ENCODE data around the gene SYNPO2. TPM values are rescaled to one million over a fixed set of nuclear protein-coding genes. Genes with fewer than 3 reads are reported as not detected.

The SYNPO2 gene
- total and polyA plus RNA-seq, 10 of the 15 experiments (the other 5 are each of a cell fraction or from before 2014, with no cell fraction given) = 0.04 to 0.34 (median 0.28) TPM

GRCh38 chr4:118842055-118842454 is 46.6 kb upstream of the SYNPO2 start:
- CTCF ChIA-PET = interaction anchor here (2.4 kb wide), 1 partner anchor 23 kb away, joined by 6 read pairs; no protein-coding TSS in a partner anchor
- Histone ChIP-seq H4K20me1 (ENCODE audit: control insufficient read depth, insufficient read depth) (no peaks in the 10 kb centered on the region), H3K9me3 (replicated peaks; ENCODE audit: control insufficient read depth, insufficient read depth, low read length) (no peaks in the 10 kb centered on the region), H3K36me3 (ENCODE audit: control insufficient read depth in 2 of 2, insufficient read depth in 2 of 2, low read length in 1 of 2) (no peaks in the 10 kb centered on the region), H3K27me3 (replicated peaks in 1 of 2; ENCODE audit: control insufficient read depth in 2 of 2, insufficient read depth in 2 of 2, low read length in 1 of 2) (no peaks in the 10 kb centered on the region; a peak in 1 of 4 replicates), H3K4me3 (no peak overlapping the region), H2AFZ (ENCODE audit: control insufficient read depth, low read depth, low read length) (no peak overlapping the region), H3K4me1 (ENCODE audit: control insufficient read depth, insufficient read depth, low read length) (no peaks in the 10 kb centered on the region), H3K4me2 (ENCODE audit: control insufficient read depth, insufficient read depth) (no peak overlapping the region), H3K27ac (ENCODE audit: control insufficient read depth, insufficient read depth) (no peak overlapping the region), H3K9ac (ENCODE audit: control insufficient read depth, insufficient read depth, low read length) (no peak overlapping the region), H3K79me2 (ENCODE audit: control insufficient read depth, insufficient read depth, low read length) (no peaks in the 10 kb centered on the region)
- RAD21 ChIA-PET (ENCODE audit: unreplicated experiment) = no interaction called here
- 48% methylated on average over 3 of the region's 3 CpGs for WGBS (ENCODE audit: insufficient coverage, insufficient replicate concordance, low lambda C conversion rate, missing lambda C conversion rate)
- POLR2A ChIA-PET = no interaction called here
- ATAC-seq (no peak), FAIRE-seq (no peak), DNase-seq (ENCODE audit: low read depth, low spot score) (no peak)
- intact Hi-C loops (cut with micrococcal nuclease; ENCODE audit: unreplicated experiment) = no loop called here
- TF ChIP-seq SPI1 (IDR thresholded peaks at IDR 0.05; ENCODE audit: borderline replicate concordance, insufficient read depth, low read depth, low read length) (no peak), SMC3 (IDR thresholded peaks at IDR 0.05; ENCODE audit: borderline replicate concordance, low read length) (no peak), EP300 (IDR thresholded peaks at IDR 0.05; ENCODE audit: borderline replicate concordance in 1 of 2, control insufficient read depth in 1 of 2, low read depth in 2 of 2, low read length in 2 of 2) (no peak), SRF (IDR thresholded peaks at IDR 0.05; ENCODE audit: low read depth in 2 of 2, low read length in 2 of 2) (no peak), STAT1 (conservative IDR thresholded peaks at IDR 0.05) (no peak), RAD21 (IDR thresholded peaks at IDR 0.05; ENCODE audit: insufficient read depth, low read depth, low read length) (no peak), YY1 (IDR thresholded peaks at IDR 0.05; ENCODE audit: low read depth, low read length) (no peak), POU2F2 (IDR thresholded peaks at IDR 0.05; ENCODE audit: borderline replicate concordance, low read depth, low read length) (no peak), NR2C2 (IDR thresholded peaks at IDR 0.05; ENCODE audit: borderline replicate concordance, control insufficient read depth, insufficient read length, low read depth) (no peak), ZNF384 (IDR thresholded peaks at IDR 0.05; ENCODE audit: borderline replicate concordance, low read depth, low read length) (no peak), CEBPZ (IDR thresholded peaks at IDR 0.05; ENCODE audit: low read depth, low read length) (no peak), TCF12 (IDR thresholded peaks at IDR 0.05; ENCODE audit: low read depth, low read length) (no peak), SREBF2 (IDR thresholded peaks at IDR 0.05; ENCODE audit: low read length) (no peak), MXI1 (IDR thresholded peaks at IDR 0.05; ENCODE audit: low read depth, low read length) (no peak), TARDBP (IDR thresholded peaks at IDR 0.05; ENCODE audit: borderline replicate concordance) (no peak), E4F1 (IDR thresholded peaks at IDR 0.05; ENCODE audit: borderline replicate concordance, partially characterized antibody) (no peak)
- TF ChIP-seq, protein P1, sequence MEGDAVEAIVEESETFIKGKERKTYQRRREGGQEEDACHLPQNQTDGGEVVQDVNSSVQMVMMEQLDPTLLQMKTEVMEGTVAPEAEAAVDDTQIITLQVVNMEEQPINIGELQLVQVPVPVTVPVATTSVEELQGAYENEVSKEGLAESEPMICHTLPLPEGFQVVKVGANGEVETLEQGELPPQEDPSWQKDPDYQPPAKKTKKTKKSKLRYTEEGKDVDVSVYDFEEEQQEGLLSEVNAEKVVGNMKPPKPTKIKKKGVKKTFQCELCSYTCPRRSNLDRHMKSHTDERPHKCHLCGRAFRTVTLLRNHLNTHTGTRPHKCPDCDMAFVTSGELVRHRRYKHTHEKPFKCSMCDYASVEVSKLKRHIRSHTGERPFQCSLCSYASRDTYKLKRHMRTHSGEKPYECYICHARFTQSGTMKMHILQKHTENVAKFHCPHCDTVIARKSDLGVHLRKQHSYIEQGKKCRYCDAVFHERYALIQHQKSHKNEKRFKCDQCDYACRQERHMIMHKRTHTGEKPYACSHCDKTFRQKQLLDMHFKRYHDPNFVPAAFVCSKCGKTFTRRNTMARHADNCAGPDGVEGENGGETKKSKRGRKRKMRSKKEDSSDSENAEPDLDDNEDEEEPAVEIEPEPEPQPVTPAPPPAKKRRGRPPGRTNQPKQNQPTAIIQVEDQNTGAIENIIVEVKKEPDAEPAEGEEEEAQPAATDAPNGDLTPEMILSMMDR (IDR thresholded peaks at IDR 0.05 in 2 of 3, conservative IDR thresholded peaks at IDR 0.05 in 1 of 3; ENCODE audit: control insufficient read depth in 2 of 3, extremely low read depth in 1 of 3, insufficient read depth in 1 of 3, low read depth in 3 of 3, low read length in 3 of 3) = no peak
- SMC1A ChIA-PET (ENCODE audit: uncharacterized antibody, unreplicated experiment) = interaction anchor here (0.7 to 1.6 kb wide), 3 partner anchors 12 to 22 kb away, joined by 3 to 4 read pairs (median 3); no protein-coding TSS in a partner anchor
- in situ Hi-C loops (cut with MboI) = no loop called here
- no TSS peak for BruUV-seq (replicated peaks)

All from GM12878 (cell line).